Fibroblast of gingiva (primary cell): Measurements from ENCODE around the gene ST6GALNAC6.
"Not testable (repeated sequence)": the region's sequence is repeated elsewhere in the genome, so short reads cannot be mapped to it uniquely, and the experiment has no call there.

Experiments
- DNase-seq: peaks from one replicate; pipeline ENCODE4 v3.0.0-alpha.2; 2011; ENCODE audit warnings: low read depth

The ST6GALNAC6 gene

DNA sequence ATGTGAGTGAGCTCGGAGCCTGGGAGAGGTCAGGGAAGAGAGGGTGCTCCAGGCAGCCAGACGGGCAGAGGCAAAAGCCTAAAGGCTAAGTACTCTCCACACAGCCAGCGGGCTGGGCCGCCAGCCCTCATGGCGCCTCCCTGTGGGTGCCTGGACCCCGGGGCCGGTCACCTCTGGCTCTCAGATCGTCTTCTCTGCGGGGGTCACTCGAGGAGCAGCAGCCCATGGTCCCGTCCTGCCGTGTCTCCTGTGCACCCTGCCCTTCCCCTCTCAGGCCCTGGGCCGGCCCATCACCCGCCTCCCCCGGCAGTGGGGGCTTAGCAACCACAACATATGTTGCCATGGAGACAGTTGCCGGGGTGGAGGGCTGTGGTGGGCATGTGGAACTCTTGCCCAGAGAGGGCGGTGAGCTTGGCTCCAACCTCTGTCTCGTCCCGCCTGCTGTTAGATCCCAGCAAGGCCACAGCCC, 26.1 kb downstream of the ST6GALNAC6 start:
- DNase-seq, result no peak

- no peak for DNase-seq
Observed at GRCh38 chr9:127872369-127873222, 26.8 kb downstream of the ST6GALNAC6 start.

DNA sequence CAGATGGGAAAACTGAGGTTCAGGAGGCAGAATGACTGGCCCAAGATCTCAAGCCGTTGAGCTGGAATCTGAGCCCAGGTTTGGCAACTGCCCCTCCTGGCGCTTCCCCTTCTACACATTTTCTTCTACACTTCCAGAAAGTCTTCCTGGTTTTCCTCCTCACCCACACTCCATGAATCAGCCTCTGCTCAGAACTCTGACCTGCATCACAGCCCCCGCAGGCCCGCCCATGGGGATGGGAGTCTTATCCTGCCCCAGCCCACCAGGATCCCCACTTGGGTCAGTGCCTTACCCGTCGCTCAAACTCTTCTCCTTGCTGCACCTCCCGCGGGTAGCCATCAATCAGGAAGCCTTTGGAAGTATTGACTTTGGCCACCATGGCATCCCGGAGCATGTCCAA, 27.9 kb downstream of the ST6GALNAC6 start:
- DNase-seq, result no peak

GRCh38 chr9:127870887-127871286, 28.5 kb downstream of the ST6GALNAC6 start:
- no peak for DNase-seq

GRCh38 chr9:127870153-127870491, 29.3 kb downstream of the ST6GALNAC6 start:
- DNase-seq, result not testable (repeated sequence)

- peak; percentile 67 for DNase-seq
Observed at GRCh38 chr9:127869310-127870152, 29.9 kb downstream of the ST6GALNAC6 start.

- DNase-seq, result no peak
Observed at GRCh38 chr9:127868278-127868902, 31.0 kb downstream of the ST6GALNAC6 start.

DNA sequence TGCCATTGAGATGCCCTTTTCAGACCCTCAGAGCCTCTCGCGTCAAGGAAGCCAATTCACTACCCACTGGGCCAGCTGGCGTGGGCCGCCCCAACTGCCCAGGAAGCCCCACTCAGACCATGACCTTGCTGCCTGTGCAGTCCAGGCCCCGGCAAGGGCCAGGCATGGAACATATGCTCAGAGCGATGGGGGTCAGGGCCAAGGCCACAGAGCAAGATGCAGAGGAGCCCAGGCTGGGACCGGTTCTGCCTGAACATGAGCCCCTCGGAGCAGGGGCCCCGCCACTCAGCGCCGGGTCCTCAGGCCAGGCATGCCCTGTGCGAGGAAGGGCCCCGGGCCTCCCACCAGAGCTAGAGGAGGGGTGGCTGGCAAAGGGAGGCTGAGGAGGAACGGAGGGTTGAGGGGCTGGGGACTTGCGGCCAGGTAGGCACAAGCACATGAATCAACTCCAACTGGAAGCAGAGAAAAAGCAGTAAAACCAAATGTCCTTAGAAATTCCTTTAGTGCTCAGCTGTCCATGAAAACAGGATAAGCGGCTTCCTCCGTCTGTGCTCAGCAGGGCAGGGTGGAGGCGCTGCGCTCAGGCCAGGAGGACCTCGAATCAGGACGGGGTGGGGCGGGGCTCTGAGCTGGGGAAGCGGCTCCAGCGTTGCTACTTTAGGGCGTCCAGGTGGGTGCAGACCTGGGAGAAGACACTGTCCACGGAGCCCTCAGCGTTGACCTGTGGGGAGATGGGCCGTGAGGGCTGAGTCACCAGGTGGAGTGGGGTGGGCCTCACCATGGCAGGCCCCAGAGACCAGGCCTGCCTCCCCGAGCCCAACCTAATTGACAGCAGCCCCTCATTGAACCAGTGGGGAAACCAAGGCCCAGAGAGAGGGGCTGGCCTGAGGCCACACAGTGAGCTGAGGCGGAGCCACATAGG, 31.8 kb downstream of the ST6GALNAC6 start:
- DNase-seq, result no peak

- DNase-seq, result no peak
Observed at GRCh38 chr9:127866535-127866934, 32.9 kb downstream of the ST6GALNAC6 start.

DNA sequence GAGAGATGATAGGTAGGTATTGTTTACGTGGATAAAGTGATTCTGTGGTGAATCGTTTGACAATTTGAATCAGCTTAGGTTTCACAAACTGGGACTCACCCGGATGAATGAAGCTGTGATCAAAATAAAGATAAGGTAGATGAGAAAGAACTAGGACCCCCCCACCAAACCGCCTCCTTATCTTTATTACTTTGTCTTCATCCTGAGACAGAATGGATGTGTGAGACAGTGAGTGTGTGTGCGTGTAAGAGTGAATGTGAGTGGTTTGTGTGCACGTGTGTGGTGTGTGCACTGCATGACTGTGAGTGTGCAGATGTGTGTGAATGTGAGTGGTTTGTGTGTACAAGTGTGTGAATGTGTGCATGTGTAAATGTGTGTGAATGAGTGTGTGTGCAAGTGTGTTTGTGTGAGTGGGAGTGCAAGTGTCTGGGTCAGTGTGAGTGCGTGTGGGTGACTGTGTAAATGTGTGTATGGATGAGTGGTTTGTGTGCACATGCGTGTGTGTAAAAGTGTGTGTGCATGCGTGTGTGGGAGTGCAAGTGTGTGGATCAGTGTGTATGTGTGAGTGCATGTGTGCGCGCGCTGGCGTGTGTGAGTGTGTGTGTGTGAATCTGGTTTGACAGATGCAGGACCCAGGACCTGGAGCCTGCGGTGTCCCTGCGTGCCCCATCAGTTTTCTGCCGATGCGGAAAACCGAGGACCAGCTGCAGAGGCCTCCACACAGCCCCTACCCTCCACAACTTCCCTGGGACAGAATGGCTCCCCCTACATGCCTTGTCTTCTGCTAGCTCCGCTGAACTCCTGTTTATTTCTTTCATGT, 33.5 kb downstream of the ST6GALNAC6 start:
- no peak for DNase-seq

GRCh38 chr9:127863191-127863621, 36.2 kb downstream of the ST6GALNAC6 start:
- no peak for DNase-seq

DNA sequence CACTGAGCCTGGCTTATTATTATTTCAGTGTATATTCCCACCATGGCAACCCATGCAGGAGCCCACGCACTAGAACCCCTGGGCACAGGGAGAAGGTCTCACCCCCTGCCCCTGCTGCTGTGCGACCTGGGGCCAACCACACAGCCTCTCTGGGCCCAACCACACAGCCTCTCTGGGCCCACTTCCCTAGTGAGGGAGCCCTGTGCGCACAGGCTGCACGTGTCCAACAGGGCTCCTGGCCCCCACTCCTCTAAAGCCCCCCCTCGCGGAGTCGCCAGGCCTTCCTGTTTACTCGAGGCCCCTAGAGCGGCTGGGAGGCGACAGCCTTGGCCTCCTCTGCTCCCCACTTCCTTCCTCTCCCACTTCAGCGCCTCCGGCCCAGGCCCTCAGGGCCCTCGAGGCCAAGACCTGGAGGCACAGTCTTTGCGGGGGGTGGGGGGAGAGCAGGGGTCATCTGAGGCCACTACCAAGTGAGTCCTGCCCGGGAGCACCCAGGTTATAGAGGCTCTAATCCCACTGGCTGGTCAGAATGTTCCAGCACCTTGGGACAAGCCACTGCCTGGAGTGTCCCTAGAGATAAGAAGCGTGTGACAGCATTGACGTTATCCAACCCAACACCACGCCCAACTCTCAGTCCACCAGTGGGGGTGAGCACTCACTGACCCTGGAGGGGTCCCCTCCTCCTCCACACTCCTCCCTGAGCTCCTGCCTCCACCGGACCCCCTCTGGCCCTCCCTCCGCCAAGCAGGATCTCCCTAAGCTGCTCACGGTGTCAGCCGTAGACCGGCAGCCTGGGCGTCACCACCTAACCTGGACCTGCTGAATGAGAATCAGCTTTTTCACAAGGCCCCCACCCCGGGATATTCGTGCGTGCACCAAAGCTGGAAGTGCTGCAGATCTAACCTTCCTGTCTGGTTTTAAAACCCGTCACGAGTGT, 37.1 kb downstream of the ST6GALNAC6 start:
- no peak for DNase-seq

GRCh38 chr9:127860779-127861178, 38.6 kb downstream of the ST6GALNAC6 start:
- no peak for DNase-seq

GRCh38 chr9:127860260-127860659, 39.1 kb downstream of the ST6GALNAC6 start:
- DNase-seq, result no peak

DNA sequence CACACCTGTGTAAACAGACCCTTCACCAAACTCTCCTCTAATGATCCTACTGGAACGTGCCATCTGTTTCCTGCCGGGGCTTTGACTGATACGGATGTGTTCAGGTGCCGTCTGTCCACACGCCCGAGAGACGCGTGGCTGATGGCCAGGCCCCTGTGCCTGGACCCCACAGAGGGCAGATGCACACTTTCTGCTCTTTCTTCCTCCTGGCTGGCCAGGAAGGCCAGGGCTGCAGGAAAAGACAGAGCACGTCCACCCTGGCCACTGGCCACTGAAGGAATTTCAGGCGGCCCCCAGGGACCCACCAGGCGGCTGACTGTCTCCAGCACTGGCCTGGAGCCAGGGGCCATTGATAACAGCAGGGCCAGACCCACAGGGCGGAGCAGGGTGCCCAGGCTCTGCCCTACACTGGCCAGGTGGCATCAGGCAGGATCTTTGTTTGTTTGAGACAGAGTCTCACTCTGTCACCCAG, 41.3 kb downstream of the ST6GALNAC6 start:
- no peak for DNase-seq

- no peak for DNase-seq
Observed at GRCh38 chr9:127857278-127857677, 42.1 kb downstream of the ST6GALNAC6 start.

- no peak for DNase-seq
Observed at GRCh38 chr9:127856729-127857116, 42.7 kb downstream of the ST6GALNAC6 start.

- DNase-seq, result no peak
Observed at GRCh38 chr9:127856094-127856728, 43.2 kb downstream of the ST6GALNAC6 start.

DNA sequence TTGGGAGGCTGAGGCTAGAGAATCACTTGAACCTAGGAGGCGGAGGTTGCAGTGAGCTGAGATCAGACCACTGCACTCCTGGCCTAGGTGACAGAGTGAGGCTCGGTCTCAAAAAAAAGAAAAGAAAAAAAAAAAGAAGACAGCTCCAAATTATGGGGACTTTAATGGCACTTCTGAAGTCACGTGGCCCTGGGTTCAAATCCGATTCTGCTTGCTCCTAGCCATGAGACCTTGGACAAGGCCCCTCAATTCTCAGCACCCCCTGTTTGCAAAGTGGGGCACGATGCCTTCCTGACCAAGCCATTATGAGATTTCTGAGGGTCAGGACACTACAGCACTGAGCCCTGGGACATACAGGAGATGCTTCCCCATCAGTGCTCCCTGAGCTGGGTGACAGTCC, 43.9 kb downstream of the ST6GALNAC6 start:
- no peak for DNase-seq
